Measurements from ENCODE around the gene HOATZ.

- TF ChIP-seq ZBTB33 (IDR thresholded peaks at IDR 0.05; ENCODE audit: extremely low read depth, insufficient replicate concordance, low read length) = no peak
- no peak for TF ChIP-seq EGR1 (IDR thresholded peaks at IDR 0.05; ENCODE audit: low read depth)
- TF ChIP-seq EZH2 (IDR thresholded peaks at IDR 0.05) = no peak
- TF ChIP-seq POLR2AphosphoS5 (IDR thresholded peaks at IDR 0.05; ENCODE audit: low read depth, low read length) = no peak
- no peak for TF ChIP-seq REST (IDR thresholded peaks at IDR 0.05; ENCODE audit: low read depth)
- no peak for TF ChIP-seq CTCF (IDR thresholded peaks at IDR 0.05 in 2 of 3, conservative IDR thresholded peaks at IDR 0.05 in 1 of 3; ENCODE audit: borderline replicate concordance in 1 of 3, insufficient read depth in 1 of 3, low read depth in 2 of 3, low read length in 2 of 3)
- no peak for TF ChIP-seq POLR2A (IDR thresholded peaks at IDR 0.05; ENCODE audit: borderline replicate concordance, extremely low read depth, insufficient read depth, insufficient read length)
- TF ChIP-seq YY1 (IDR thresholded peaks at IDR 0.05; ENCODE audit: extremely low read depth, insufficient replicate concordance, low read depth, low read length) = no peak
- TF ChIP-seq CEBPB (IDR thresholded peaks at IDR 0.05; ENCODE audit: low read depth) = no peak
Observed at GRCh38 chr11:111554532-111554931, 40.0 kb downstream of the HOATZ start.
